Fibroblast of skin of back (primary cell): Measurements from ENCODE around the gene OARD1.
A peak's percentile ranks its signal among the peaks of the same experiment; 100 is the strongest.
"Not testable (repeated sequence)": the region's sequence is repeated elsewhere in the genome, so short reads cannot be mapped to it uniquely, and the experiment has no call there.

Experiments used
- DNase-seq: peaks from one replicate; pipeline ENCODE4 v3.0.0-alpha.2; 2013

OARD1 gene

GRCh38 chr6:41025966-41026530 lies 46.1 kb downstream of the OARD1 start:
- no peak for DNase-seq

GRCh38 chr6:41023114-41023513 lies 49.0 kb downstream of the OARD1 start:
- DNase-seq, result no peak

GRCh38 chr6:41022294-41022693 lies 49.9 kb downstream of the OARD1 start:
- peak; percentile 42 for DNase-seq

- DNase-seq, result peak; percentile 73
Observed at GRCh38 chr6:41021832-41022231, 50.3 kb downstream of the OARD1 start.

- DNase-seq, result no peak
Observed at GRCh38 chr6:41017663-41018062, 54.5 kb downstream of the OARD1 start.

- not testable (repeated sequence) for DNase-seq
Observed at GRCh38 chr6:41015860-41016259, 56.3 kb downstream of the OARD1 start.

- no peak for DNase-seq
Observed at GRCh38 chr6:41014780-41015179, 57.4 kb downstream of the OARD1 start.
